ENCODE measurements around the gene IL31RA. TPM values are rescaled to one million over a fixed set of nuclear protein-coding genes. Genes with fewer than 3 reads are reported as not detected.

IL31RA gene
- total and polyA plus RNA-seq, 10 of the 15 experiments (the other 5 are each of a cell fraction or from before 2014, with no cell fraction given), result 0.03 to 0.31 (median 0.11) TPM; not detected in 2

DNA sequence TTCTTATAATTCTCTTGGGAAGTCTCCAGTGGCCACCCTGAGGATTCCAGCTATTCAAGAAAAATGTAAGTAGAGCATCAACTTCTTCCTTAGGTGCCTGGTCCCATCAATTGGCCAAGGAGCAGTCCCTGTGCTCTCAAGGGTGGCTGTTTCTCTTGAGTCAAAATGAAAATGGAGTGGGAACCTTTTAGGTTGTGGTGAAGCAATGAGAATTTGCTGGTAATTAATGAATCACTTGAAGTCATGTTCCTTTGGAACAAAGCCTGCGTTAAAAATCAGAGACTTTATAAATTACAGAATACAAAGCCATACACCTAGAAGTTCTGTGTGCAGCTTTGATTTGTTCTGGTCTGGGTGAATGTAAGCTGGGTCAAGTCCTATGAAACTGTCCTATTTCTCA, 48.9 kb downstream of the IL31RA start (continued):
- TF ChIP-seq USF2 (IDR thresholded peaks at IDR 0.05; ENCODE audit: borderline replicate concordance, low read depth, low read length) (no peak), IKZF1 (conservative IDR thresholded peaks at IDR 0.05) (peak; percentile 65), ZNF687 (IDR thresholded peaks at IDR 0.05) (0 out of 2 replicates have a peak, but pooled peaks have one; percentile 27), ZNF217 (IDR thresholded peaks at IDR 0.05) (peak; percentile 57; the same call in 1 of the 2 replicates), TAF1 (IDR thresholded peaks at IDR 0.05; ENCODE audit: borderline replicate concordance, low read depth, low read length) (no peak), E2F8 (IDR thresholded peaks at IDR 0.05; ENCODE audit: low read depth, partially characterized antibody) (no peak), IRF4 (IDR thresholded peaks at IDR 0.05; ENCODE audit: low read depth, low read length) (peak; percentile 77; the same call in 1 of the 2 replicates), SMARCA5 (IDR thresholded peaks at IDR 0.05) (no peak), SMC3 (IDR thresholded peaks at IDR 0.05; ENCODE audit: borderline replicate concordance, low read length) (no peak), SMAD5 (IDR thresholded peaks at IDR 0.05; ENCODE audit: low read depth) (no peak), E4F1 (IDR thresholded peaks at IDR 0.05; ENCODE audit: borderline replicate concordance, partially characterized antibody) (no peak), RCOR1 (conservative IDR thresholded peaks at IDR 0.05; ENCODE audit: low read depth, low read length) (no peak), MEF2B (IDR thresholded peaks at IDR 0.05; ENCODE audit: partially characterized antibody, poor library complexity, severe bottlenecking) (peak; percentile 63), EED (IDR thresholded peaks at IDR 0.05; ENCODE audit: low read depth) (peak; percentile 67), PAX5 (IDR thresholded peaks at IDR 0.05; ENCODE audit: borderline replicate concordance, low read depth, low read length) (no peak), DPF2 (IDR thresholded peaks at IDR 0.05) (peak; percentile 83), MTA2 (IDR thresholded peaks at IDR 0.05; ENCODE audit: low read depth) (peak; percentile 88), RAD21 (IDR thresholded peaks at IDR 0.05; ENCODE audit: insufficient read depth, low read depth, low read length) (no peak), BACH1 (IDR thresholded peaks at IDR 0.05; ENCODE audit: borderline replicate concordance) (no peak)
- TF ChIP-seq, protein P1, sequence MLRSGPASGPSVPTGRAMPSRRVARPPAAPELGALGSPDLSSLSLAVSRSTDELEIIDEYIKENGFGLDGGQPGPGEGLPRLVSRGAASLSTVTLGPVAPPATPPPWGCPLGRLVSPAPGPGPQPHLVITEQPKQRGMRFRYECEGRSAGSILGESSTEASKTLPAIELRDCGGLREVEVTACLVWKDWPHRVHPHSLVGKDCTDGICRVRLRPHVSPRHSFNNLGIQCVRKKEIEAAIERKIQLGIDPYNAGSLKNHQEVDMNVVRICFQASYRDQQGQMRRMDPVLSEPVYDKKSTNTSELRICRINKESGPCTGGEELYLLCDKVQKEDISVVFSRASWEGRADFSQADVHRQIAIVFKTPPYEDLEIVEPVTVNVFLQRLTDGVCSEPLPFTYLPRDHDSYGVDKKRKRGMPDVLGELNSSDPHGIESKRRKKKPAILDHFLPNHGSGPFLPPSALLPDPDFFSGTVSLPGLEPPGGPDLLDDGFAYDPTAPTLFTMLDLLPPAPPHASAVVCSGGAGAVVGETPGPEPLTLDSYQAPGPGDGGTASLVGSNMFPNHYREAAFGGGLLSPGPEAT (IDR thresholded peaks at IDR 0.05; ENCODE audit: low read depth), result peak; percentile 67; the same call in 1 of the 2 replicates

All from GM12878 (cell line).